Suprapubic skin (tissue), 4 donors: ENCODE data around the gene KLHL25. TPM values are rescaled to one million over a fixed set of nuclear protein-coding genes. Genes with fewer than 3 reads are reported as not detected.
A peak's percentile ranks its signal among the peaks of the same experiment; 100 is the strongest.

ENCODE experiments used
- DNase-seq, 2 donors: peaks; one replicate each; pipeline ENCODE4 v3.0.0-alpha.2; 2019; ENCODE audit warnings: low spot score in 2 of 2
- H3K27ac ChIP-seq: fragments of 200-600 bp; sonication (generic); one replicate; pipeline ENCODE4 v1.5.1; 2019
- H3K27me3 ChIP-seq: fragments of 200-600 bp; sonication (generic); one replicate; pipeline ENCODE4 v1.5.1; 2019
- H3K36me3 ChIP-seq: fragments of 200-600 bp; sonication (generic); one replicate; pipeline ENCODE4 v1.5.1; 2019
- H3K4me1 ChIP-seq: fragments of 200-600 bp; sonication (generic); one replicate; pipeline ENCODE4 v1.5.1; 2019
- H3K4me3 ChIP-seq: fragments of 200-600 bp; sonication (generic); one replicate; pipeline ENCODE4 v1.5.1; 2019; ENCODE audit warnings: mild to moderate bottlenecking
- H3K9me3 ChIP-seq: fragments of 200-600 bp; sonication (generic); one replicate; pipeline ENCODE4 v1.5.1; 2019
- EP300 ChIP-seq: sonication (generic); formaldehyde crosslinking; IDR thresholded peaks from one replicate; pipeline ENCODE4 v1.6.1; 2017; ENCODE audit warnings: antibody characterized with exemption
- POLR2A ChIP-seq, 2 donors: fragments of 450-650 bp; IDR thresholded peaks; one replicate each; pipeline ENCODE4 v1.6.1; 2017; ENCODE audit warnings: antibody characterized with exemption in 2 of 2, mild to moderate bottlenecking in 2 of 2, moderate library complexity in 2 of 2
- POLR2AphosphoS5 ChIP-seq, 3 donors: sonication (generic); formaldehyde crosslinking; IDR thresholded peaks; one replicate each; pipeline ENCODE4 v1.6.1; 2017; ENCODE audit warnings: antibody characterized with exemption in 3 of 3
- WGBS: methylation state at CpG from one replicate; pipeline ENCODE4 v1.1.5; 2018; 5-methylcytosine and 5-hydroxymethylcytosine counted together
- total RNA-seq, 4 donors: library from RNA; depleted of rRNA; stranded (reverse); fragments of >200 nt; gene quantifications; one replicate each; pipeline ENCODE4 v1.1.0, GENCODE V29; 2016
- TF ChIP-seq, protein P1 (sequence below), 2 donors: fragments of 200-600 bp in 1 of 2; fragments of 450-650 bp in 1 of 2; sonication (generic) in 1 of 2; IDR thresholded peaks; one replicate each; pipeline ENCODE4 v1.5.1; 2016 to 2019; ENCODE audit warnings: antibody characterized with exemption in 2 of 2, mild to moderate bottlenecking in 1 of 2, moderate library complexity in 1 of 2

KLHL25 gene
- total RNA-seq, 4 donors from 2014 or later = 14.4 to 24.8 (median 18.5) TPM

DNA sequence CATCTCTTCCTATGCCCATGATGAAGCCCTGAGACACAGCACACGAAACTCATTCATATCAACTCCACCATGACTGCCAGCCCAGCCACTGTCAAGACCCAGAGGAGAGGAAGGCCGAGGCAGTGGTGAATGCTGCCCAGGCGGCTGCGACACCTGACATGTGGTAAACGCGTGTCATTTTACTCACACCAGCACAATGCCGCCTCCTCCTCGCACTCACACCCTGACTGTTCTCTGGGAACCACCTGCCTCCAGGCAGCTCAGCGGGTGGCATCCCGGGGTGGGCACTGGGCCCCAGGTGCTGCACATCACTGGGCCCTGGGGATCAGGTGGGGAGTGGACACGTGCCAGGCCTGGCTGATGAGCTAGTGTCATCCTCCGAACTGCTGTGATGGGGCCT, 21.5 kb downstream of the KLHL25 start:
- Histone ChIP-seq H3K9me3 (no peaks in the 10 kb centered on the region), H3K4me1 (peaks cover 51% of the 10 kb centered on the region), H3K36me3 (no peaks in the 10 kb centered on the region), H3K27me3 (no peaks in the 10 kb centered on the region), H3K27ac (no peak overlapping the region), H3K4me3 (no peak overlapping the region)
- no peak for TF ChIP-seq POLR2A (IDR thresholded peaks at IDR 0.05)
- TF ChIP-seq, protein P1, sequence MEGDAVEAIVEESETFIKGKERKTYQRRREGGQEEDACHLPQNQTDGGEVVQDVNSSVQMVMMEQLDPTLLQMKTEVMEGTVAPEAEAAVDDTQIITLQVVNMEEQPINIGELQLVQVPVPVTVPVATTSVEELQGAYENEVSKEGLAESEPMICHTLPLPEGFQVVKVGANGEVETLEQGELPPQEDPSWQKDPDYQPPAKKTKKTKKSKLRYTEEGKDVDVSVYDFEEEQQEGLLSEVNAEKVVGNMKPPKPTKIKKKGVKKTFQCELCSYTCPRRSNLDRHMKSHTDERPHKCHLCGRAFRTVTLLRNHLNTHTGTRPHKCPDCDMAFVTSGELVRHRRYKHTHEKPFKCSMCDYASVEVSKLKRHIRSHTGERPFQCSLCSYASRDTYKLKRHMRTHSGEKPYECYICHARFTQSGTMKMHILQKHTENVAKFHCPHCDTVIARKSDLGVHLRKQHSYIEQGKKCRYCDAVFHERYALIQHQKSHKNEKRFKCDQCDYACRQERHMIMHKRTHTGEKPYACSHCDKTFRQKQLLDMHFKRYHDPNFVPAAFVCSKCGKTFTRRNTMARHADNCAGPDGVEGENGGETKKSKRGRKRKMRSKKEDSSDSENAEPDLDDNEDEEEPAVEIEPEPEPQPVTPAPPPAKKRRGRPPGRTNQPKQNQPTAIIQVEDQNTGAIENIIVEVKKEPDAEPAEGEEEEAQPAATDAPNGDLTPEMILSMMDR (IDR thresholded peaks at IDR 0.05) = no peak
- no peak for TF ChIP-seq EP300
- TF ChIP-seq POLR2AphosphoS5 (IDR thresholded peaks at IDR 0.05) = no peak
- WGBS = 96% methylated on average over 10 of the region's 12 CpGs
- no peak for DNase-seq

DNA sequence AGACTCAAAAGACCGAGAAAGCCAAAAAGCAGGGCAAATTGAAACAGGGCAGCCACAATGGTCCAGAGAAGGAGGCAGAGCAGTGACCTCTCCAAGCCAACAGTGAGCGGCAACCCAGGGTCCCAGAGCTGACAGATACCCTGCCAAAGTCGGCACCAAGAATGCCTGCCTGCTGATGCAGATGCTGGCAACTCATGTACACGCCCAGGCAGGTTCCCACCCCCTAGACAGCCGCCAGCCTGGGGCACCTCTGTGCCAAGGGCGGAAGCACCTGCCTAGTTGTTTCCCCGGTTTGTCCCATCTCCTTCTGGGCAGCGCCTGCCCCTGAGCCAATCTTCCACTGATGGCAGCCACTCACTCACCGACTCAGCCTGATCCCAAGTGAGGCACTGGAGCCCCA, 22.1 kb downstream of the KLHL25 start:
- TF ChIP-seq EP300 (no peak), POLR2A (IDR thresholded peaks at IDR 0.05) (no peak), POLR2AphosphoS5 (IDR thresholded peaks at IDR 0.05) (no peak)
- TF ChIP-seq, protein P1 (IDR thresholded peaks at IDR 0.05) = no peak
- Histone ChIP-seq H3K4me1 (peaks cover 45% of the 10 kb centered on the region), H3K9me3 (no peaks in the 10 kb centered on the region), H3K27me3 (no peaks in the 10 kb centered on the region), H3K36me3 (peaks cover 3% of the 10 kb centered on the region), H3K4me3 (no peak overlapping the region), H3K27ac (no peak overlapping the region)
- DNase-seq = no peak
- 63% methylated on average over 6 of the region's 9 CpGs for WGBS

DNA sequence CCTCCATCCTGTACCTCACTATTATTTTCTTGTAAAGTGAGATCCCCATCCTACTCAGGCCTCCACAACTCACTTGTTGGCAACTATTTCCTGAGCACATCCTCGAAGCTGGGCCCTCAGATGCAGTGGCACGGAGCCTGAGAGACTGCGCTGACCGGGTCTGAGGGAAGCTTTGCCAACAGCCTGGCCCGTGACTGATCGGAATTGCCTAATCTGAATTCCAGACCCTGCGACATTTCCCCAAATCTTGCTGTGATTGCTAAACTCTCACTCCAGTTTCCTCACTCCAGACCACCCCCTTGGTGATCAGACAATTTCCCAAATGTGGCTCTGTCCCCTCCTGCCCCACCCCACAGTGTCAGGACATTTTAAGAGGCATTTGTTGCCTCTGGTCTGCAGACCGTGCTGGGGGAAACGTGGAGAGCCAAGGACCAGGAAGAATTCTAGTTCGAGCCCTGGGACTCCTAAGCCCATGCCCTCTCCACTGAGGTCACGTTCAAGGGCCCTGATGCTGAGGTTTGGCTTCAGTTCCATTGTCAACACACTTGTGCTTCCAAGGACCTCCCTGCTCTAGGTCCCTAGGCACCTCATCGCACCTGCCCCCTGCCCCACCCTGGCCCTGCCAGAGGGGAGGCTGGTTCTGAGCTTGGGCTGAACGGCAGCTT, 22.8 kb downstream of the KLHL25 start:
- DNase-seq = peak; percentile 88 to 92
- H3K27ac ChIP-seq = peak overlapping the region; percentile 58
- H3K4me3 ChIP-seq = no peak overlapping the region
- H3K36me3 ChIP-seq = peaks cover 3% of the 10 kb centered on the region
- peaks cover 38% of the 10 kb centered on the region for H3K4me1 ChIP-seq
- peak in 2 of 3 donors; percentile 75 to 81 for TF ChIP-seq POLR2AphosphoS5 (IDR thresholded peaks at IDR 0.05)
- no peak for TF ChIP-seq EP300
- WGBS = 54% methylated on average over 11 of the region's 13 CpGs
- no peaks in the 10 kb centered on the region for H3K27me3 ChIP-seq
- H3K9me3 ChIP-seq = no peaks in the 10 kb centered on the region

DNA sequence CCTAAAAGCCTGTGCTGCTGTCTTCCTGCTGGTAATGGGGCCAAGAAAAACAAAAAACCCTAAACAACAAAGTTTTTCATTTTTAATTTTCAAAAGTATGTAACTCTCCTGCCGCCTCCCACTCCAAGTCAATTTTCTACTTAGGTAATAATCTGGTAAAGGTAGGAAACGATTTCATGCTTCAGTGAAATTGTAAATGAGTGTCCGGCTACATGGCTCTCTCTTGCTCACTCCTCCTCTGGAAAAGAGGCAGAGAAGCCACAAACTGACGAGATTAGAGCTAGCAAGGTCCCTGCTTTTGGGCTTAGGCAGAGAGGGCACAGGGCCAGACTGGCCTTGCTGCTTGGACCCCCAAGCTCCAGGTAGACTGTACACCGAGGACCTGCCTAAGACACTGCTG, 23.5 kb downstream of the KLHL25 start:
- DNase-seq = no peak
- Histone ChIP-seq H3K36me3 (peaks cover 3% of the 10 kb centered on the region), H3K4me1 (peaks cover 40% of the 10 kb centered on the region), H3K4me3 (no peak overlapping the region), H3K9me3 (no peaks in the 10 kb centered on the region), H3K27ac (peak overlapping the region; percentile 24), H3K27me3 (no peaks in the 10 kb centered on the region)
- TF ChIP-seq POLR2AphosphoS5 (IDR thresholded peaks at IDR 0.05) (no peak), EP300 (no peak), POLR2A (IDR thresholded peaks at IDR 0.05) (no peak)
- TF ChIP-seq, protein P1 (IDR thresholded peaks at IDR 0.05) = no peak
- 77% methylated on average over 5 of the region's 5 CpGs for WGBS

DNA sequence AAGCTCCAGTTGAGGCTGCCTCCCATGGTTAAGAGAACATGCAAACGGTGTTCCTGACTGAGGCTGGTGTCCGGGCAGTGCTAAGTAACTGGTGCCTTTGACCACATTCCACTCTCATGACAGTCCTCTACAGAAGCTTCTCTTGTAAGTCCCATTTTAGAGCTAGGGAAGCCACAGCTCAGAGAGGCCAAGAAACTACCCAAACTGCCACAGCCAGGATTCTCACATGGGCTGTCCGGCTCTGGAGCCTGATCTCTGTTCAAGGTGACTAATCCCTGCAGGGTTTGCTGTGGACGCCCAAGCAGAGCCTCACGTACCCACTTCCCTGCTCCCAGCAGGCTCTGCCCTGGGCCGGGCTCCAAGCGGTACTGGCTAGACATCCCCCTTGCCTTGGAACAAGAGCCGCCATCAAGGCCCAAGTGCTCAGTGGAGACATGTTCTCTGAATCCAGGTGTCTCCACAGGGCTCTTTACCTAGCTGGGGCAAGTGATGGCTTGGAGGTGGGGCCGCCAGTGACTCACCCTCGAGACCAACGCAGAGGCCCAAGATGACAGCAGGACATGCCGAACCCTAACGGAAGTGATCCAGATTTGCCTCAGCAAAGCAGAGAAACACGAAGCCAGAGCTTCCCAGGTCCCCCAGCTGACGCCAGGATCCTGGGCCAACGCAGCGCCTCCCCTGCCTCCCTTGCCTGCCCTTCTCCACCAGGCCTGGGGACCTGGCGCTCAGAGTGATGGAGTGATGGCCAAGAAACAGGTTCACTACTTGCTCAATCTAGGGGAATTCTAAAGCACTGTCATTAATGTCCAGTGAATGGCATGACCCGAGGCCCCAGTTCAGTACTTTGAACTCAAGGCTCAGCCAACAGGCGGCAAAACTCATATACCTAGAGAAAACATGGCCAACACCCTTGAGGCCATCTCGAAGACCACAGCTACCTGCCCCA, 24.4 kb downstream of the KLHL25 start:
- H3K4me1 ChIP-seq = peaks cover 44% of the 10 kb centered on the region
- TF ChIP-seq POLR2AphosphoS5 (IDR thresholded peaks at IDR 0.05) = no peak
- TF ChIP-seq, protein P1 (IDR thresholded peaks at IDR 0.05) = no peak
- H3K27ac ChIP-seq = no peak overlapping the region
- peak in 1 of 2 donors; percentile 78 for DNase-seq
- H3K9me3 ChIP-seq = no peaks in the 10 kb centered on the region
- H3K4me3 ChIP-seq = no peak overlapping the region
- H3K27me3 ChIP-seq = no peaks in the 10 kb centered on the region
- H3K36me3 ChIP-seq = peaks cover 3% of the 10 kb centered on the region
- WGBS = 78% methylated on average over 12 of the region's 21 CpGs
